ENCODE data around the gene PARD3B. TPM values are rescaled to one million over a fixed set of nuclear protein-coding genes. Genes with fewer than 3 reads are reported as not detected.

The PARD3B gene
- total RNA-seq, 1 experiment from 2014 or later: 3.6 TPM

GRCh38 chr2:205453202-205453601, 907.9 kb downstream of the PARD3B start:
- H3K27ac ChIP-seq (ENCODE audit: low read length): no peak overlapping the region
- in situ Hi-C loops (cut with HindIII; ENCODE audit: low pct_unique_long_range_greater_than_20kb, low sequenced_read_pairs): no loop called here
- no peaks in the 10 kb centered on the region for H3K9me3 ChIP-seq (ENCODE audit: control insufficient read depth, insufficient read depth, low read depth, low read length)
- CTCF ChIA-PET: no interaction called here
- DNase-seq (ENCODE audit: low read depth, low spot score) (no peak), ATAC-seq (no peak)
- no peak overlapping the region for H3K4me3 ChIP-seq (ENCODE audit: low read depth in 2 of 2, low read length in 2 of 2)
- intact Hi-C loops (cut with micrococcal nuclease; ENCODE audit: unreplicated experiment): no loop called here
- TF ChIP-seq SIN3A (IDR thresholded peaks at IDR 0.05; ENCODE audit: borderline replicate concordance, insufficient read depth, low read depth, low read length) (no peak), POLR2AphosphoS5 (IDR thresholded peaks at IDR 0.05; ENCODE audit: low read depth, low read length) (no peak)
- BruUV-seq (replicated peaks): no TSS peak
- no peaks in the 10 kb centered on the region; the same call in 1 of the 2 replicates for H3K27me3 ChIP-seq (ENCODE audit: control insufficient read depth, insufficient read depth, low read length)
- H3K4me1 ChIP-seq (ENCODE audit: control insufficient read depth, insufficient read depth, low read length): no peaks in the 10 kb centered on the region
- H3K36me3 ChIP-seq (ENCODE audit: control insufficient read depth, insufficient read depth, low read length): no peaks in the 10 kb centered on the region
- POLR2A ChIA-PET: no interaction called here

- intact Hi-C loops (cut with micrococcal nuclease; ENCODE audit: unreplicated experiment): no loop called here
Measured at GRCh38 chr2:205456682-205457081, 911.4 kb downstream of the PARD3B start.

More at GRCh38 chr2:205456682-205457081, 911.4 kb downstream of the PARD3B start:
- no peak for DNase-seq (ENCODE audit: low read depth, low spot score)
- no peaks in the 10 kb centered on the region for H3K27me3 ChIP-seq (ENCODE audit: control insufficient read depth, insufficient read depth, low read length)
- ATAC-seq: no peak
- ChIA-PET CTCF (no interaction called here), POLR2A (no interaction called here)
- H3K4me3 ChIP-seq (ENCODE audit: low read depth in 2 of 2, low read length in 2 of 2): no peak overlapping the region
- in situ Hi-C loops (cut with HindIII; ENCODE audit: low pct_unique_long_range_greater_than_20kb, low sequenced_read_pairs): no loop called here
- no peak overlapping the region for H3K27ac ChIP-seq (ENCODE audit: low read length)
- BruUV-seq (replicated peaks): no TSS peak
- TF ChIP-seq CTCF (IDR thresholded peaks at IDR 0.05) (no peak), SIN3A (IDR thresholded peaks at IDR 0.05; ENCODE audit: borderline replicate concordance, insufficient read depth, low read depth, low read length) (no peak), REST (IDR thresholded peaks at IDR 0.05; ENCODE audit: insufficient read depth in 1 of 2, low read depth in 2 of 2, low read length in 1 of 2) (no peak), TCF7L2 (IDR thresholded peaks at IDR 0.05; ENCODE audit: low read depth, low read length) (no peak), POLR2AphosphoS5 (IDR thresholded peaks at IDR 0.05; ENCODE audit: low read depth, low read length) (no peak)
- H3K36me3 ChIP-seq (ENCODE audit: control insufficient read depth, insufficient read depth, low read length): no peaks in the 10 kb centered on the region
- H3K9me3 ChIP-seq (ENCODE audit: control insufficient read depth, insufficient read depth, low read depth, low read length): no peaks in the 10 kb centered on the region
- no peaks in the 10 kb centered on the region for H3K4me1 ChIP-seq (ENCODE audit: control insufficient read depth, insufficient read depth, low read length)

Measured in Panc1 (cell line).